Type B pancreatic cell (in vitro differentiated cells): Measurements from ENCODE around the gene KCTD5. TPM values are rescaled to one million over a fixed set of nuclear protein-coding genes. Genes with fewer than 3 reads are reported as not detected.

Experiments used
- DNase-seq: peaks from one replicate; pipeline ENCODE4 v3.0.0; 2021; ENCODE audit warnings: mixed read lengths; ENCODE audit not compliant: unreplicated experiment; ENCODE audit errors: extremely low spot score
- H3K27ac Mint-ChIP-seq: 2 replicates; pipeline ENCODE4 v1.8.0; 2021; ENCODE audit warnings: mild to moderate bottlenecking, mixed read lengths
- H3K27me3 Mint-ChIP-seq: 2 replicates; pipeline ENCODE4 v1.8.0; 2021; ENCODE audit warnings: mixed read lengths
- H3K36me3 Mint-ChIP-seq: 2 replicates; pipeline ENCODE4 v1.8.0; 2021; ENCODE audit warnings: mixed read lengths
- H3K4me1 Mint-ChIP-seq: one replicate; pipeline ENCODE4 v1.8.0; 2021; ENCODE audit warnings: mixed read lengths; ENCODE audit not compliant: unreplicated experiment
- H3K4me3 Mint-ChIP-seq: 2 replicates; pipeline ENCODE4 v1.8.0; 2021; ENCODE audit warnings: mild to moderate bottlenecking, mixed read lengths
- H3K9me3 Mint-ChIP-seq: 2 replicates; pipeline ENCODE4 v1.8.0; 2021; ENCODE audit warnings: mixed read lengths
- total RNA-seq: library from RNA; stranded (reverse); gene quantifications from 2 replicates; pipeline ENCODE4 v1.2.1, GENCODE V29; 2021; ENCODE audit warnings: low replicate concordance
- TF ChIP-seq, protein P1 (sequence below): fragments of 200-600 bp; sonication (generic); conservative IDR thresholded peaks from 2 replicates; pipeline ENCODE4 v1.5.0; 2021; ENCODE audit warnings: antibody characterized with exemption, mild to moderate bottlenecking

KCTD5 gene
- total RNA-seq, 1 donor from 2014 or later, result 25.1 TPM

DNA sequence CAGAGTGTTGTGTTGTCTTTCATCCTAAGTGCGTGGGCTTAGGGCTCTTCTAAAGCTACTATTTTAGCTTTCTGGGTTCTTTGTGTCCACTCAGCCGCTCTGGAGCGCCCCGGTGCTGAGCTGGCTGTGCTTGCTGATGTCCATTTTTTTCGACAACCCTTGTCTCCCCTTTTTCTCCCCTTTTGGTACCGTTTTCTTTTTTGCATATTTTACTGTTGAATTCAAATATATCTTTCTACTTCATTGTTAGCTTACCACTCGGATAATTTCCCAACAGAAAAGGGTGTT is 71.4 kb downstream of the KCTD5 start:
- no peaks in the 10 kb centered on the region for H3K27me3 Mint-ChIP-seq
- no peak for DNase-seq
- H3K4me1 Mint-ChIP-seq, result peaks cover 38% of the 10 kb centered on the region
- no peaks in the 10 kb centered on the region for H3K9me3 Mint-ChIP-seq
- TF ChIP-seq, protein P1, sequence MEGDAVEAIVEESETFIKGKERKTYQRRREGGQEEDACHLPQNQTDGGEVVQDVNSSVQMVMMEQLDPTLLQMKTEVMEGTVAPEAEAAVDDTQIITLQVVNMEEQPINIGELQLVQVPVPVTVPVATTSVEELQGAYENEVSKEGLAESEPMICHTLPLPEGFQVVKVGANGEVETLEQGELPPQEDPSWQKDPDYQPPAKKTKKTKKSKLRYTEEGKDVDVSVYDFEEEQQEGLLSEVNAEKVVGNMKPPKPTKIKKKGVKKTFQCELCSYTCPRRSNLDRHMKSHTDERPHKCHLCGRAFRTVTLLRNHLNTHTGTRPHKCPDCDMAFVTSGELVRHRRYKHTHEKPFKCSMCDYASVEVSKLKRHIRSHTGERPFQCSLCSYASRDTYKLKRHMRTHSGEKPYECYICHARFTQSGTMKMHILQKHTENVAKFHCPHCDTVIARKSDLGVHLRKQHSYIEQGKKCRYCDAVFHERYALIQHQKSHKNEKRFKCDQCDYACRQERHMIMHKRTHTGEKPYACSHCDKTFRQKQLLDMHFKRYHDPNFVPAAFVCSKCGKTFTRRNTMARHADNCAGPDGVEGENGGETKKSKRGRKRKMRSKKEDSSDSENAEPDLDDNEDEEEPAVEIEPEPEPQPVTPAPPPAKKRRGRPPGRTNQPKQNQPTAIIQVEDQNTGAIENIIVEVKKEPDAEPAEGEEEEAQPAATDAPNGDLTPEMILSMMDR, result no peak
- peaks cover 48% of the 10 kb centered on the region for H3K36me3 Mint-ChIP-seq
- H3K27ac Mint-ChIP-seq, result peak overlapping the region; percentile 84
- H3K4me3 Mint-ChIP-seq, result peak overlapping the region; percentile 94

DNA sequence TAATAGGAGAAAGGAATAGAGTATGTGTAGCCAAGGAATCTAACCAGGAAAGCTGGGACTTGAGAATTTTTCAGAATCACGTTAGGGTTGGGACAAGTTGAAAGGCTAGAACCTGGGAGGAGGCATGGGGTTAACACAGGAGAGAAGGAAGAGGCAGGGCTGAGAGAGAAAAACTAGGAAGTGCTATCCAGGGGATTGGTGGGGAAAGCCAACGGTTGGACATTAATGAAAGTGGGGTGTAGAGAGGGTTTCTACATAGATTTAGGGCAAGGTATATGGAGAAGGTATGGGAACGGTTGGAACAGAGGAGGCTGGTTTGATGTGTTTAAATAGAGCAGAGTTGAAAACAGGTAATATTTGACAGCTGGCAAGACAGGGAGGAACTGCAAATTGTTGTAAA is 72.8 kb downstream of the KCTD5 start:
- H3K9me3 Mint-ChIP-seq, result no peaks in the 10 kb centered on the region
- TF ChIP-seq, protein P1, result no peak
- peaks cover 38% of the 10 kb centered on the region for H3K4me1 Mint-ChIP-seq
- peak overlapping the region; percentile 94 for H3K4me3 Mint-ChIP-seq
- H3K27me3 Mint-ChIP-seq, result no peaks in the 10 kb centered on the region
- peak overlapping the region; percentile 84 for H3K27ac Mint-ChIP-seq
- DNase-seq, result no peak
- H3K36me3 Mint-ChIP-seq, result peaks cover 63% of the 10 kb centered on the region

DNA sequence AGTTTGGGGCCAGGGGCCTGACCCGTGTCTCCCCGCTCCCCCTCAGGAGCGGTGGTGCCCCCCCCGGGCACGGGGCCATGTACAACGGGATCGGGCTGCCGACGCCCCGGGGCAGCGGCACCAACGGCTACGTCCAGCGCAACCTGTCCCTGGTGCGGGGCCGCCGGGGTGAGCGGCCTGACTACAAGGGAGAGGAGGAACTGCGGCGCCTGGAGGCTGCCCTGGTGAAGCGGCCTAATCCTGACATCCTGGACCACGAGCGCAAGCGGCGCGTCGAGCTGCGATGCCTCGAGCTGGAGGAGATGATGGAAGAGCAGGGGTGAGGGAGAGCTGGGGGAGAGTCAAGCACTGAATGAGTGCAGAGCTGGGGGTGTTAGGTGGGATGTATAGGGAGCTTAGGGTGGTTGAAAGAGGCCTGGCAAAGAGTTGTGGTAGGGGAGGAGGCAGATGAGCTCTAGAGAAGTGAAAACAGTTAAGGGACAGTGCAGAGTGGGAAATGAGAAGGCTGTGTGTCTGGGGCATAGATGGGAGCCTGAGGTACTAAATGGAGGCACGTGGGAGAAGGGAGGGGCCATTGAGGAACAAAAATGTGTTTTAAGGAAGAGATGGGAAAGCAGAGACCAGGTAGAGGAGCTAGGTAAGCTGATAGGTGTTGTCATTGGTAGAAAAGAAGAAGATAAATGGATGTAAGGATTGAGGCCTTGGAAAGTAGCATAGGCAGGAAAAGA is 74.1 kb downstream of the KCTD5 start:
- TF ChIP-seq, protein P1, result no peak
- Mint-ChIP-seq H3K9me3 (no peaks in the 10 kb centered on the region), H3K27ac (peak overlapping the region; percentile 84), H3K4me1 (peaks cover 34% of the 10 kb centered on the region), H3K4me3 (peak overlapping the region; percentile 94), H3K27me3 (no peaks in the 10 kb centered on the region), H3K36me3 (peaks cover 76% of the 10 kb centered on the region)
- no peak for DNase-seq

DNA sequence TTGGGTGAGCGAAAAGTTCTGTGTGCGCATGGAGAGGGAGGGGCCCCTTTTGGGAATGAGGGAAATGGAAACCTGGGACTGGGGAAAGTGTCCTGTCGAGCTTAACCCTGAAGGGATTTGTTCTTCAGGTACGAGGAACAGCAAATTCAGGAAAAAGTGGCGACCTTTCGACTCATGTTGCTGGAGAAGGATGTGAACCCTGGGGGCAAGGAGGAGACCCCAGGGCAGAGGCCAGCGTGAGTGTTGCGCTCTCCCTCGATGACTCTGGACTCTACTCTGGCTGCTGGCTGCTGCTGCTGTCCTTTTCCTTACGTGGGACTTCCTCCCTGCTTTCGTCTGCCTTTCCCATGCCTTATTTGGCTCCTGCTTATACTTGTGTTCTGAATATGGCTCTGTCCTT is 75.0 kb downstream of the KCTD5 start:
- no peak for DNase-seq
- TF ChIP-seq, protein P1, result no peak
- Mint-ChIP-seq H3K36me3 (peaks cover 85% of the 10 kb centered on the region), H3K9me3 (peaks cover 2% of the 10 kb centered on the region), H3K4me1 (peaks cover 32% of the 10 kb centered on the region), H3K27me3 (no peaks in the 10 kb centered on the region), H3K4me3 (peak overlapping the region; percentile 24), H3K27ac (peak overlapping the region; percentile 26)

Other genes starting within 250 kb of the KCTD5 start
- gene TEDC2, start 222.4 kb upstream of the KCTD5 start, total RNA-seq, result 10.5 and 31.6 TPM in 2 replicates
- gene NTN3, start 211.2 kb upstream of the KCTD5 start, total RNA-seq, result 1.2 and 4.5 TPM in 2 replicates
- 15.6 and 22.1 TPM in 2 replicates for gene TBC1D24, start 207.4 kb upstream of the KCTD5 start, total RNA-seq
- gene ATP6V0C, start 168.6 kb upstream of the KCTD5 start, total RNA-seq, result 155 and 223 TPM in 2 replicates
- gene AMDHD2, start 162.2 kb upstream of the KCTD5 start, total RNA-seq, result 46.1 and 61.8 TPM in 2 replicates
- 0.22 and 0.74 TPM in 2 replicates for gene CEMP1, start 151.1 kb upstream of the KCTD5 start, total RNA-seq
- gene PDPK1, start 144.5 kb upstream of the KCTD5 start, total RNA-seq, result 40.8 and 57.1 TPM in 2 replicates
- 19.0 and 24.6 TPM in 2 replicates for gene PRSS27, start 37.7 kb downstream of the KCTD5 start, total RNA-seq
- gene SRRM2, start 70.1 kb downstream of the KCTD5 start, total RNA-seq, result 620 and 749 TPM in 2 replicates
- gene ELOB, start 94.8 kb downstream of the KCTD5 start, total RNA-seq, result 237 and 243 TPM in 2 replicates
- 0.39 and 2.4 TPM in 2 replicates for gene PRSS33, start 105.0 kb downstream of the KCTD5 start, total RNA-seq
- not detected in 2 replicates for gene PRSS41, start 115.9 kb downstream of the KCTD5 start, total RNA-seq
- not detected in 2 replicates for gene PRSS21, start 134.7 kb downstream of the KCTD5 start, total RNA-seq
- gene ZG16B, start 147.8 kb downstream of the KCTD5 start, total RNA-seq, result 1.5 and 1.7 TPM in 2 replicates
- 42.5 and 56.8 TPM in 2 replicates for gene PRSS22, start 175.6 kb downstream of the KCTD5 start, total RNA-seq
- 43.1 and 45.9 TPM in 2 replicates for gene FLYWCH2, start 200.7 kb downstream of the KCTD5 start, total RNA-seq
- 17.8 and 28.6 TPM in 2 replicates for gene FLYWCH1, start 229.4 kb downstream of the KCTD5 start, total RNA-seq